Activated CD4-positive, alpha-beta T cell treated with anti-CD3 and anti-CD28 coated beads, Interleukin-2, amount 50 U/mL, for 24 hours (primary cell): ENCODE measurements around the gene HS6ST2.
"Not testable (repeated sequence)": the region's sequence is repeated elsewhere in the genome, so short reads cannot be mapped to it uniquely, and the experiment has no call there.

Experiments used
- DNase-seq, 2 donors: peaks; one replicate each; pipeline ENCODE4 v3.0.0-alpha.2; 2020; ENCODE audit warnings: low read depth in 1 of 2, low spot score in 1 of 2

The HS6ST2 gene

GRCh38 chrX:132958091-132958703 lies at the start of gene HS6ST2:
Gene HS6ST2 (minus strand): TSS chrX:132958629.
- DNase-seq: no peak

DNA sequence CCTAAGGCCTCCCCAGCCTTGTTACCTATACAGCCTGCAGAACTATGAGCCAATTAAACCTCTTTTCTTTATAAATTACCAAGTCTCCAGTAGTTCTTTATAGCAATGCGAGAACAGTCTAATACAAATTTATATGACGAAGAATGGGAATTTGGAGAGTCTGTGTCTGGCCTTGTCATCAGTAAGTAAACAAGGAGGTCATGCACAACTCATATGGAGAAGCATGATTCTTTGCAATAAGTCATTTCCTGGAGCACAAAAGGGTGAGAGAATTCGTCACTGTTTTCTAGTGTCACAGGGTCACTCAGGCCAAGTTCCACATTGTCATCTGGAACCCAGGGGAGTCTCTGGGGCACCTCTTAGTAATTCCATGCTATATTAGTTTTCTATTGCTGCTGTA lies 49.0 kb upstream of the HS6ST2 start:
- DNase-seq: no peak

- no peak for DNase-seq
Measured at GRCh38 chrX:133005616-133006015, 47.2 kb upstream of the HS6ST2 start.

DNA sequence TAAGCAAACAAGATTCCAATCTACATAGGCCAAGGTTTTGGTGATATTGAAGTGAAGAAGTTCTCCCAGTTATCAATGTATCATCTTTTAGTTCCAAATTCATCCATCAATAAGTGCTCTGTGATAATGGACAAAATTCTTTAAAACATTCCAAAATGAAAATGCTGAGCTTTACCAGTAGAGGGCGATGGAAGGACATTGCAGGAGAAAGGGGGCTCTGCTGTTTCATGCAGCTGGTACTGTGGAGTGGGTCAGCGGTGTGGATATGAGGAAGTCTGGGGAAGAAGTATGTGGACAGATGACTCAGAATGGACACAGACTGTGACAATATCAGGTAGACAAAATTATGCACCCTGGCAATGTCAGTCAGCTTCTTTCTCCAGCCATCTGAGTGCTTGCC lies 46.6 kb upstream of the HS6ST2 start:
- DNase-seq: no peak

DNA sequence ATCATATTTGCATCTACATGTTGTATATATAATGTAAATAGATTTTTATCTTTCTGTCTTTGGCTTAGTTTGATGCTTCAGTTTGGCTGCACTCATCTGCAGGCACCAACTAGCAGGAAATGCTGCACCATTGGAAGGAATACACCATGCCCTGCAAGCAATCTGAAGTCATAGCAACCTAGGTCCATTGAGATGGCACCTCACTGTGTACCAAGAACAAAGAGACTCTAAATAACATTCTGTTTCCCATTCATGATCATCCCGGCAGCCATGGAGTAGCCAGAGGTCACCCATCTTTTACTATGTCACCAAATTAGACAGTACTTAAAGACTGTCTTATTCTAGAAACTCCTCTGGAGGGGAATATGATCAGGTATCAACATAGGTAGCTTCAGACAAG lies 40.8 kb upstream of the HS6ST2 start:
- no peak for DNase-seq

DNA sequence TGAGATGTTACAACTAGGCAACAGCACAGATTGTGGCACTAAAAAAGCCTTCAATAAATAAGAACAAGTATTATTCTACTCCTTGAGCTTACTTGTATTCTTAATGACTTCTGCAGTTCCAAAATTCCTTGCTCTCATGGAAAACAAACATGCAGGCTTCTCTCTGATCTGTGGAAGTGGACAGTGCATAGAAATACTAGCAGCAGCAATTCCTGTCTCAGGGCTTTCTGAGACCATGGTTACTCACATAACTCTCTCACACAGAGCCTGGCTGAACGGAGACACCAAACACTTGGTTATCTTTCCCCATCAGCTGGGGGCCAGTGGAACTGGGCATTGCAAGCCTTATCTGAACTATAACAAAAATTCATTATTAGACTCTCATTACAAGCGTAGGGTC lies 32.4 kb upstream of the HS6ST2 start:
- no peak for DNase-seq

- no peak for DNase-seq
Measured at GRCh38 chrX:132986556-132986955, 28.1 kb upstream of the HS6ST2 start.

GRCh38 chrX:132984058-132984650 lies 25.7 kb upstream of the HS6ST2 start:
- no peak for DNase-seq

- no peak for DNase-seq
Measured at GRCh38 chrX:132983496-132983895, 25.1 kb upstream of the HS6ST2 start.

DNA sequence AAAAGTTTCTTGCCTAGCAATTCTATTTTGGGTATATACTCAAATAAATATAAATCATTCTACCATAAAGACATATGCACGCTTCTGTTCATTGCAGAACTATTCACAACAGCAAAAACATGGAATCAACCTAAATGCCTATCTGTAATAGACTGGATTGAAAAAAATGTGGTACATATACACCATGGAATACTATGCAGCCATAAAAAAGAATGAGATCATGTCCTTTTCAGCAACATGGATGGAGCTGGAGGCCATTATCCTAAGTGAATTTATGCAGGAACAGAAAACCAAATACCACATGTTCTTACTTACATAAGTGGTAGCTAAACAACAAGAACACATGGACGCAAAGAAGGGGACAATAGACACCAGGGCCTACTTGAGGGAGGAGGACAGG lies 21.6 kb upstream of the HS6ST2 start:
- DNase-seq: not testable (repeated sequence)

GRCh38 chrX:132968296-132968949 lies 10.0 kb upstream of the HS6ST2 start:
- DNase-seq: no peak

- DNase-seq: no peak
Measured at GRCh38 chrX:132967049-132967448, 8.6 kb upstream of the HS6ST2 start.

- no peak for DNase-seq
Measured at GRCh38 chrX:132965461-132965860, 7.0 kb upstream of the HS6ST2 start.

- DNase-seq: no peak
Measured at GRCh38 chrX:132961511-132961910, 3.1 kb upstream of the HS6ST2 start.

GRCh38 chrX:132957211-132958090 lies 978 bp downstream of the HS6ST2 start:
- DNase-seq: no peak

- no peak for DNase-seq
Measured at GRCh38 chrX:132956421-132957210, 1.8 kb downstream of the HS6ST2 start.

DNA sequence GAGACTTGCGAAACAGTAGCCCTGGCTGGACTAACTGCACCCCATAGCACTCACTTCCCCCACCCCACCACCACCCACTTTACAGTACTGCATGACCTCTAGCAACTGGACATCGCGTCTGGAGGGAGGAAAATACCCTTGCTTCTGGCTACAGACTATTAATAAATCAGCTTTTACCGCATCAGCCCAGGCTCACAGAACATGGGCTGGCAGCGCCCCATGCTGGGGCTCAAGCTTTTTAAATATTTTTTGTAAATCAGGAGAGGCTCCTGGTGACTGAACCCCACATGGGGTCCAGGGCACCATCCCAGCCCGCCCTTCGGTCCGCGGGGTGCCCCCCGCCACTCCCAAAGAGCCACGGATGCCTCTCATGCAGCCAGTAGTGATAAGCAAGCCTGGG lies 2.7 kb downstream of the HS6ST2 start:
- DNase-seq: no peak

- no peak for DNase-seq
Measured at GRCh38 chrX:132954323-132954722, 4.1 kb downstream of the HS6ST2 start.

- DNase-seq: no peak
Measured at GRCh38 chrX:132953354-132953753, 5.1 kb downstream of the HS6ST2 start.

DNA sequence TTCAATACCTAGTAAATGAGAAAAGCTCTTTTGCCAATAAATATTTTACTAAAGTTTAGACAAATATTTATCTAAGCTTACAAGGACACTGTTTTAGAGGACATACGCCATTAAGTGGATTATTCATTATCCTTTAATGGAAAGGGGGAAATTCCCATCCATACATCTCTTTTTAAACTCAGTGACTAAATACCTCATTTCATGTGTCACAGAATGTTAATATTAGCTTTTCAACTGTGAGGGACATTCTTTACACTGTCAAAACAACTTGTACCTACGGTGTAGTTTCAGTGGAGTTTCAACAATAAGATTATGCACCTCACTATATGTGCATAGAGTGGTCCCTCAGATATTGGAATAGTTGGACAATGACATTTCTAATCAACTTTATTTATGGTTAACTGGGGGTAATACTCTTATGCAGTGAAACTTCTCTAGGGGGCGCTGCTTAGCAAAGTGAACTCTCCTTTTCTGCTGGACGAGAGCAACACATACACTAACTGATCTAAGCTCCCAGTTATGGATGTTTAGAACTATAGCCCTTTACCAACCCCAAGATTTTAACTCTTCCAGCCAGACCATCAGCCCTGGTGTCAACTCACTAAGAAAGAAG lies 9.7 kb downstream of the HS6ST2 start:
- DNase-seq: no peak
